T-helper 1 cell (primary cell): ENCODE data around the gene BICC1.

Experiments
- DNase-seq, 5 donors: peaks; one replicate each; pipeline ENCODE4 v3.0.0-alpha.2; 2012 to 2020
- total RNA-seq, 4 donors: gene quantifications; one replicate each; lab custom pipeline; 2026; lab: John Stamatoyannopoulos, UW

BICC1 gene
- total RNA-seq: 0 reads per million in 4 donors

GRCh38 chr10:58512491-58513187 lies at the start of gene BICC1:
Gene BICC1 (plus strand): TSS chr10:58512872. CDS start chr10:58513144, 272 bp downstream.
- DNase-seq: no peak

GRCh38 chr10:58464956-58465355 lies 47.7 kb upstream of the BICC1 start:
- no peak for DNase-seq

GRCh38 chr10:58465629-58466028 lies 47.0 kb upstream of the BICC1 start:
- no peak for DNase-seq

GRCh38 chr10:58467931-58468635 lies 44.6 kb upstream of the BICC1 start:
- DNase-seq: no peak

- no peak for DNase-seq
Observed at GRCh38 chr10:58473976-58474375, 38.7 kb upstream of the BICC1 start.

GRCh38 chr10:58475322-58476277 lies 37.1 kb upstream of the BICC1 start:
- DNase-seq: no peak

- no peak for DNase-seq
Observed at GRCh38 chr10:58477122-58477521, 35.5 kb upstream of the BICC1 start.

- no peak for DNase-seq
Observed at GRCh38 chr10:58477902-58478301, 34.8 kb upstream of the BICC1 start.

- no peak for DNase-seq
Observed at GRCh38 chr10:58479045-58479444, 33.6 kb upstream of the BICC1 start.

GRCh38 chr10:58480321-58480720 lies 32.4 kb upstream of the BICC1 start:
- no peak for DNase-seq

- no peak for DNase-seq
Observed at GRCh38 chr10:58481569-58482109, 31.0 kb upstream of the BICC1 start.

GRCh38 chr10:58486821-58487220 lies 25.9 kb upstream of the BICC1 start:
- no peak for DNase-seq

GRCh38 chr10:58488921-58489320 lies 23.8 kb upstream of the BICC1 start:
- DNase-seq: no peak

- no peak for DNase-seq
Observed at GRCh38 chr10:58502956-58503355, 9.7 kb upstream of the BICC1 start.

- DNase-seq: no peak
Observed at GRCh38 chr10:58508316-58508715, 4.4 kb upstream of the BICC1 start.

- DNase-seq: no peak
Observed at GRCh38 chr10:58511765-58512490, 744 bp upstream of the BICC1 start.

- peak in 1 of 5 donors; percentile 6 for DNase-seq
Observed at GRCh38 chr10:58513188-58514110, 777 bp downstream of the BICC1 start.

- no peak for DNase-seq
Observed at GRCh38 chr10:58514111-58514770, 1.6 kb downstream of the BICC1 start.

GRCh38 chr10:58515291-58515941 lies 2.7 kb downstream of the BICC1 start:
- no peak for DNase-seq

- no peak for DNase-seq
Observed at GRCh38 chr10:58516119-58516518, 3.4 kb downstream of the BICC1 start.
